K562 (cell line): ENCODE results near the gene BSDC1. TPM values are rescaled to one million over a fixed set of nuclear protein-coding genes. Genes with fewer than 3 reads are reported as not detected.

Source experiments
- BHLHE40 ChIP-seq: IDR thresholded peaks from 2 replicates; pipeline ENCODE4 v1.6.1; 2011; ENCODE audit warnings: low read length, improper control_type of control experiment
- CHD2 ChIP-seq: IDR thresholded peaks from 2 replicates; pipeline ENCODE4 v1.6.1; 2011; ENCODE audit warnings: low read depth, low read length
- COPS2 ChIP-seq: fragments of 450-650 bp; conservative IDR thresholded peaks from 2 replicates; pipeline ENCODE4 v1.6.1; 2016; ENCODE audit warnings: mild to moderate bottlenecking, moderate library complexity
- DACH1 ChIP-seq: fragments of 450-650 bp; IDR thresholded peaks from 2 replicates; pipeline ENCODE4 v1.6.1; 2018; ENCODE audit not compliant: partially characterized antibody
- ELF4 ChIP-seq: fragments of 450-650 bp; formaldehyde crosslinking; IDR thresholded peaks from 2 replicates; pipeline ENCODE4 v1.4.0; 2022; ENCODE audit warnings: missing genetic modification characterization
- HDAC1 ChIP-seq, 2 experiments: fragments of 450-650 bp; IDR thresholded peaks; 2 replicates each; pipeline ENCODE4 v1.6.1; 2016 to 2017; ENCODE audit warnings: inconsistent platforms in 1 of 2, mild to moderate bottlenecking in 1 of 2, moderate library complexity in 1 of 2
- MAFG ChIP-seq: fragments of 450-650 bp; conservative IDR thresholded peaks from 2 replicates; pipeline ENCODE4 v1.6.1; 2016; ENCODE audit warnings: missing genetic modification characterization, missing compliant biosample characterization
- NFXL1 ChIP-seq: fragments of 450-650 bp; formaldehyde crosslinking; IDR thresholded peaks from 2 replicates; pipeline ENCODE4 v1.4.0; 2021; ENCODE audit warnings: mild to moderate bottlenecking
- NONO ChIP-seq, 2 experiments: fragments of 200-400 bp in 1 of 2; fragments of 450-650 bp in 1 of 2; formaldehyde crosslinking in 1 of 2; IDR thresholded peaks; 2 replicates each; pipeline ENCODE4 v1.6.1; 2017; ENCODE audit warnings: low read depth in 2 of 2, mild to moderate bottlenecking in 2 of 2, moderate library complexity in 2 of 2, low read length in 1 of 2
- PHB2 ChIP-seq: fragments of 450-650 bp; IDR thresholded peaks from 2 replicates; pipeline ENCODE4 v1.6.1; 2017; ENCODE audit warnings: low read depth
- PURB ChIP-seq: sonication (generic); formaldehyde crosslinking; IDR thresholded peaks from 2 replicates; pipeline ENCODE4 v1.9.0; 2021; ENCODE audit warnings: low read depth, mild to moderate bottlenecking, missing genetic modification reagents
- SAFB2 ChIP-seq: fragments of 200-400 bp; formaldehyde crosslinking; IDR thresholded peaks from 2 replicates; pipeline ENCODE4 v1.6.1; 2018; ENCODE audit warnings: borderline replicate concordance, low read length, low read depth, moderate library complexity; ENCODE audit not compliant: severe bottlenecking
- TCF3 ChIP-seq: sonication (generic); formaldehyde crosslinking; IDR thresholded peaks from 2 replicates; pipeline ENCODE4 v1.4.0; 2020; ENCODE audit warnings: mild to moderate bottlenecking, missing genetic modification reagents
- TRIM28 ChIP-seq: fragments of 450-650 bp; IDR thresholded peaks from 2 replicates; pipeline ENCODE4 v1.6.1; 2017
- ZNF165 ChIP-seq: fragments of 250-450 bp; sonication (Bioruptor Pico); IDR thresholded peaks from 2 replicates; pipeline ENCODE4 v1.4.0; 2020; ENCODE audit warnings: borderline replicate concordance
- ZNF184 ChIP-seq: sonication (generic); formaldehyde crosslinking; IDR thresholded peaks from 2 replicates; pipeline ENCODE4 v1.5.0; 2020; ENCODE audit warnings: missing genetic modification reagents
- ZNF197 ChIP-seq: fragments of 200-800 bp; sonication (Bioruptor generic); IDR thresholded peaks from 2 replicates; pipeline ENCODE4 v1.6.1; 2016; ENCODE audit warnings: low read depth, missing genetic modification characterization, missing compliant biosample characterization
- ZNF263 ChIP-seq: sonication (generic); formaldehyde crosslinking; IDR thresholded peaks from 2 replicates; pipeline ENCODE4 v1.8.0; 2022; ENCODE audit warnings: mild to moderate bottlenecking, missing genetic modification reagents, borderline replicate concordance
- ZNF316 ChIP-seq: fragments of 450-650 bp; IDR thresholded peaks from 2 replicates; pipeline ENCODE4 v1.6.1; 2016
- ZNF408 ChIP-seq: fragments of 250-450 bp; sonication (Bioruptor Pico); IDR thresholded peaks from 2 replicates; pipeline ENCODE4 v1.4.0; 2020; ENCODE audit warnings: low read depth, mild to moderate bottlenecking, moderate library complexity
- ZNF444 ChIP-seq: fragments of 250-450 bp; sonication (Bioruptor Pico); IDR thresholded peaks from 2 replicates; pipeline ENCODE4 v1.4.0; 2020; ENCODE audit warnings: mild to moderate bottlenecking, moderate library complexity
- ZNF668 ChIP-seq: fragments of 250-450 bp; sonication (Bioruptor Pico); IDR thresholded peaks from 2 replicates; pipeline ENCODE4 v1.8.0; 2022; ENCODE audit warnings: mild to moderate bottlenecking, inconsistent platforms
- ZNF764 ChIP-seq: fragments of 250-450 bp; sonication (Bioruptor Pico); IDR thresholded peaks from 2 replicates; pipeline ENCODE4 v1.4.0; 2020; ENCODE audit warnings: low read depth, mild to moderate bottlenecking, moderate library complexity
- polyA plus RNA-seq, 8 experiments: library from polyadenylated mRNA; depleted of rRNA in 4 of 8; stranded (reverse) in 5 of 8; unstranded in 3 of 8; fragments of >200 nt; fragmentation: Nextera tagmentation in 2 of 8; fragmentation: Illumina TruSeq in 1 of 8; extraction: Ambion mirVana in 2 of 8; extraction: Trizol in 1 of 8; gene quantifications; 2 replicates each; pipeline versions ENCODE4 v1.2.1 to v1.2.3, GENCODE V29; 2011 to 2014; ENCODE audit warnings: inconsistent platforms in 1 of 8, missing spikeins in 1 of 8
- total RNA-seq, 7 experiments: library from RNA; depleted of rRNA in 6 of 7; stranded (reverse); fragments of >200 nt in 6 of 7; fragmentation: Illumina TruSeq in 2 of 7; extraction: Trizol in 2 of 7; gene quantifications; 2 replicates each; pipeline versions ENCODE4 v1.2.1 to v1.2.3, GENCODE V29; 2011 to 2021; ENCODE audit warnings: low replicate concordance in 1 of 7
- TF ChIP-seq, protein P1 (sequence below), 2 experiments: fragments of 450-650 bp in 1 of 2; sonication (generic) in 1 of 2; formaldehyde crosslinking in 1 of 2; IDR thresholded peaks in 1 of 2; conservative IDR thresholded peaks in 1 of 2; 2 replicates each; pipeline versions ENCODE4 v1.6.1 to v1.8.1; 2016 to 2023; ENCODE audit warnings: mild to moderate bottlenecking in 2 of 2, moderate library complexity in 2 of 2, inconsistent platforms in 1 of 2, missing genetic modification reagents in 1 of 2
- TF ChIP-seq, protein P2 (sequence below): IDR thresholded peaks from 2 replicates; pipeline ENCODE4 v1.6.1; 2011; ENCODE audit not compliant: insufficient read length; ENCODE audit errors: extremely low read depth
- TF ChIP-seq, protein P3 (sequence below): sonication (generic); formaldehyde crosslinking; IDR thresholded peaks from 2 replicates; pipeline ENCODE4 v1.4.0; 2020; ENCODE audit warnings: mild to moderate bottlenecking, missing genetic modification reagents
- TF ChIP-seq, protein P4 (sequence below): fragments of 250-450 bp; sonication (Bioruptor Pico); IDR thresholded peaks from 2 replicates; pipeline ENCODE4 v1.6.1; 2021; ENCODE audit warnings: mild to moderate bottlenecking

Gene BSDC1
- total and polyA plus RNA-seq, 9 of the 15 experiments (the other 6 are each of a cell fraction or from before 2014, with no cell fraction given) = 10.2 to 96.8 (median 73.1) TPM

DNA sequence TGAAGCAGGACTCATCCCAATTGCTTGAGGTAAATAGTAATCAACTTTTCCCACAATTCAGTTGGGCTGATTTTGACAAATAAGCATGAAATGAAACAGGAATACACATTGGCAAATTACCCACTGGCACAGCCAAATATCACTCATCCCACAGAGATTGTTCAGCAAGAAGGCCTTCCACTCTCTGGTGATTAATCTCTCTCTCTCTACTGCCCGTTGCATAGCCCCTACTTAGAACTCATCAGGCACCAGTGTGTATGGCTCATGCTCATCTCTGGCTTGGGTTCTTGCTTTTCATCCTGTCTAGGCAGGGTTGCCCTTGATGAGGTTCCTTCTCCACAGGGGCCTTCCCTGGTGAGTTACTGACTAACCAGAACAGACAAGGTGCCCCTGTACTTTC lies 1.1 kb downstream of the BSDC1 start (continued):
- TF ChIP-seq, protein P1, sequence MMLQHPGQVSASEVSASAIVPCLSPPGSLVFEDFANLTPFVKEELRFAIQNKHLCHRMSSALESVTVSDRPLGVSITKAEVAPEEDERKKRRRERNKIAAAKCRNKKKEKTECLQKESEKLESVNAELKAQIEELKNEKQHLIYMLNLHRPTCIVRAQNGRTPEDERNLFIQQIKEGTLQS (IDR thresholded peaks at IDR 0.05) = no peak
- TF ChIP-seq, protein P1 (CRISPR knock-in tag; conservative IDR thresholded peaks at IDR 0.05) = no peak
- TF ChIP-seq, protein P2, sequence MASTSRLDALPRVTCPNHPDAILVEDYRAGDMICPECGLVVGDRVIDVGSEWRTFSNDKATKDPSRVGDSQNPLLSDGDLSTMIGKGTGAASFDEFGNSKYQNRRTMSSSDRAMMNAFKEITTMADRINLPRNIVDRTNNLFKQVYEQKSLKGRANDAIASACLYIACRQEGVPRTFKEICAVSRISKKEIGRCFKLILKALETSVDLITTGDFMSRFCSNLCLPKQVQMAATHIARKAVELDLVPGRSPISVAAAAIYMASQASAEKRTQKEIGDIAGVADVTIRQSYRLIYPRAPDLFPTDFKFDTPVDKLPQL = no peak
- TF ChIP-seq ZNF184 (no peak), SAFB2 (no peak), ELF4 (CRISPR knock-in tag) (0 out of 2 replicates have a peak, but pooled peaks have one; percentile 29), ZNF197 (no peak), ZNF165 (CRISPR knock-in tag) (0 out of 2 replicates have a peak, but pooled peaks have one; percentile 17), TRIM28 (no peak), ZNF316 (no peak), PURB (CRISPR knock-in tag) (no peak), NONO (IDR thresholded peaks at IDR 0.05; ENCODE audit: low read depth in 2 of 2, low read length in 1 of 2) (no peak), CHD2 (no peak), ZNF764 (CRISPR knock-in tag) (no peak), ZNF668 (CRISPR knock-in tag) (no peak), NFXL1 (no peak), BHLHE40 (no peak), HDAC1 (IDR thresholded peaks at IDR 0.05) (no peak), ZNF263 (CRISPR knock-in tag) (no peak), ZNF408 (CRISPR knock-in tag) (no peak), COPS2 (no peak), ZNF444 (CRISPR knock-in tag) (no peak), TCF3 (CRISPR knock-in tag) (no peak), DACH1 (no peak), PHB2 (no peak), MAFG (tag) (no peak)
- TF ChIP-seq, protein P3, sequence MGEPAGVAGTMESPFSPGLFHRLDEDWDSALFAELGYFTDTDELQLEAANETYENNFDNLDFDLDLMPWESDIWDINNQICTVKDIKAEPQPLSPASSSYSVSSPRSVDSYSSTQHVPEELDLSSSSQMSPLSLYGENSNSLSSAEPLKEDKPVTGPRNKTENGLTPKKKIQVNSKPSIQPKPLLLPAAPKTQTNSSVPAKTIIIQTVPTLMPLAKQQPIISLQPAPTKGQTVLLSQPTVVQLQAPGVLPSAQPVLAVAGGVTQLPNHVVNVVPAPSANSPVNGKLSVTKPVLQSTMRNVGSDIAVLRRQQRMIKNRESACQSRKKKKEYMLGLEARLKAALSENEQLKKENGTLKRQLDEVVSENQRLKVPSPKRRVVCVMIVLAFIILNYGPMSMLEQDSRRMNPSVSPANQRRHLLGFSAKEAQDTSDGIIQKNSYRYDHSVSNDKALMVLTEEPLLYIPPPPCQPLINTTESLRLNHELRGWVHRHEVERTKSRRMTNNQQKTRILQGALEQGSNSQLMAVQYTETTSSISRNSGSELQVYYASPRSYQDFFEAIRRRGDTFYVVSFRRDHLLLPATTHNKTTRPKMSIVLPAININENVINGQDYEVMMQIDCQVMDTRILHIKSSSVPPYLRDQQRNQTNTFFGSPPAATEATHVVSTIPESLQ (CRISPR knock-in tag) = no peak
- TF ChIP-seq, protein P4, sequence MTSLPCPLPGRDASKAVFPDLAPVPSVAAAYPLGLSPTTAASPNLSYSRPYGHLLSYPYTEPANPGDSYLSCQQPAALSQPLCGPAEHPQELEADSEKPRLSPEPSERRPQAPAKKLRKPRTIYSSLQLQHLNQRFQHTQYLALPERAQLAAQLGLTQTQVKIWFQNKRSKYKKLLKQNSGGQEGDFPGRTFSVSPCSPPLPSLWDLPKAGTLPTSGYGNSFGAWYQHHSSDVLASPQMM (CRISPR knock-in tag) = no peak
